ENCODE results near the gene CAMK2A. TPM values are rescaled to one million over a fixed set of nuclear protein-coding genes. Genes with fewer than 3 reads are reported as not detected.

Gene CAMK2A
- polyA plus RNA-seq, 2 of the 4 experiments (the other 2 are of a cell fraction), result 0.09 to 0.93 TPM

GRCh38 chr5:150210644-150211043, 78.9 kb downstream of the CAMK2A start:
- ATAC-seq, result no peak
- Histone ChIP-seq H3K27ac (no peak overlapping the region), H3K4me1 (peaks cover 7% of the 10 kb centered on the region; the same call in 1 of the 3 replicates), H3K9me3 (no peaks in the 10 kb centered on the region), H3K4me2 (no peak overlapping the region), H3K4me3 (no peak overlapping the region)
- no peak for DNase-seq (ENCODE audit: low read depth in 1 of 2, low spot score in 1 of 2)
- ChIA-PET CTCF (interaction anchor here (0.7 to 2.5 kb wide), 7 partner anchors 10 to 377 kb away, joined by 3 to 5 read pairs (median 3); no protein-coding TSS in a partner anchor), POLR2A (no interaction called here)
- no peak for TF ChIP-seq TP53 (CRISPR knock-in tag; IDR thresholded peaks at IDR 0.05)
- TF ChIP-seq RCOR1 (IDR thresholded peaks at IDR 0.05; ENCODE audit: low read depth, low read length), result no peak
- no peak for TF ChIP-seq CEBPB (IDR thresholded peaks at IDR 0.05)
- TF ChIP-seq FOXS1 (CRISPR knock-in tag; IDR thresholded peaks at IDR 0.05), result no peak
- WGBS (ENCODE audit: missing lambda C conversion rate), result 70% methylated on average over 6 of the region's 6 CpGs
- no peak for FAIRE-seq

GRCh38 chr5:150209099-150209635, 80.4 kb downstream of the CAMK2A start:
- ChIA-PET CTCF (interaction anchor here (1.2 to 6.7 kb wide), 5 partner anchors 8 to 375 kb away, joined by 3 to 57 read pairs (median 4); partner anchors contain the start of gene ARSI), POLR2A (no interaction called here)
- Histone ChIP-seq H3K27ac (peak overlapping the region in 1 of 2 experiments; percentile 66; a peak in 3 of 6 replicates), H3K4me1 (peaks cover 7% of the 10 kb centered on the region; the same call in 1 of the 3 replicates), H3K4me2 (peak overlapping the region; percentile 19; the same call in 1 of the 3 replicates), H3K9me3 (no peaks in the 10 kb centered on the region), H3K4me3 (no peak overlapping the region)
- FAIRE-seq (no peak), DNase-seq (ENCODE audit: low read depth in 1 of 2, low spot score in 1 of 2) (peak in 1 of 2 experiments; percentile 11), ATAC-seq (peak in 1 of 2 experiments; percentile 35; a peak in 2 of 6 replicates)
- 83% methylated on average over 21 of the region's 21 CpGs for WGBS (ENCODE audit: missing lambda C conversion rate)
- TF ChIP-seq ZC3H11A (IDR thresholded peaks at IDR 0.05) (no peak), ZSCAN20 (CRISPR knock-in tag; IDR thresholded peaks at IDR 0.05) (no peak), RFX5 (IDR thresholded peaks at IDR 0.05) (no peak), BHLHE40 (IDR thresholded peaks at IDR 0.05; ENCODE audit: low read depth, low read length) (no peak), REST (IDR thresholded peaks at IDR 0.05) (no peak), KDM5A (IDR thresholded peaks at IDR 0.05) (no peak), PHF8 (IDR thresholded peaks at IDR 0.05; ENCODE audit: borderline replicate concordance, low read depth) (no peak), POLR2AphosphoS2 (conservative IDR thresholded peaks at IDR 0.05; ENCODE audit: low read length) (no peak), CBX8 (IDR thresholded peaks at IDR 0.05) (no peak), EHF (CRISPR knock-in tag; IDR thresholded peaks at IDR 0.05) (no peak), HOXB13 (CRISPR knock-in tag; IDR thresholded peaks at IDR 0.05; ENCODE audit: low read depth) (no peak), RARB (CRISPR knock-in tag; IDR thresholded peaks at IDR 0.05) (no peak), NR3C1 (IDR thresholded peaks at IDR 0.05) (no peak), KDM1A (IDR thresholded peaks at IDR 0.05; ENCODE audit: low read depth) (no peak), EP300 (IDR thresholded peaks at IDR 0.05) (no peak), CBX2 (IDR thresholded peaks at IDR 0.05; ENCODE audit: borderline replicate concordance, low read depth) (no peak)

Measured in A549 (cell line).